NCI-H2196 (cell line): ENCODE results near the gene PLA2G7.
"Not testable (repeated sequence)": the region's sequence is repeated elsewhere in the genome, so short reads cannot be mapped to it uniquely, and the experiment has no call there.

ENCODE experiments used
- DNase-seq: peaks from one replicate; lab custom pipeline; 2025; ENCODE audit not compliant: unreplicated experiment; lab: John Stamatoyannopoulos, UW

PLA2G7 gene

GRCh38 chr6:46748940-46749503 lies 13.8 kb upstream of the PLA2G7 start:
- no peak for DNase-seq

GRCh38 chr6:46746696-46747095 lies 11.5 kb upstream of the PLA2G7 start, which contains the start of gene ANKRD66:
TSS of gene ANKRD66 (plus strand) at chr6:46746933. CDS start at chr6:46751949, 5,016 bp downstream.
- DNase-seq: no peak

GRCh38 chr6:46745973-46746372 lies 10.8 kb upstream of the PLA2G7 start:
- DNase-seq: no peak

GRCh38 chr6:46744159-46744725 lies 9.1 kb upstream of the PLA2G7 start:
- not testable (repeated sequence) for DNase-seq

DNA sequence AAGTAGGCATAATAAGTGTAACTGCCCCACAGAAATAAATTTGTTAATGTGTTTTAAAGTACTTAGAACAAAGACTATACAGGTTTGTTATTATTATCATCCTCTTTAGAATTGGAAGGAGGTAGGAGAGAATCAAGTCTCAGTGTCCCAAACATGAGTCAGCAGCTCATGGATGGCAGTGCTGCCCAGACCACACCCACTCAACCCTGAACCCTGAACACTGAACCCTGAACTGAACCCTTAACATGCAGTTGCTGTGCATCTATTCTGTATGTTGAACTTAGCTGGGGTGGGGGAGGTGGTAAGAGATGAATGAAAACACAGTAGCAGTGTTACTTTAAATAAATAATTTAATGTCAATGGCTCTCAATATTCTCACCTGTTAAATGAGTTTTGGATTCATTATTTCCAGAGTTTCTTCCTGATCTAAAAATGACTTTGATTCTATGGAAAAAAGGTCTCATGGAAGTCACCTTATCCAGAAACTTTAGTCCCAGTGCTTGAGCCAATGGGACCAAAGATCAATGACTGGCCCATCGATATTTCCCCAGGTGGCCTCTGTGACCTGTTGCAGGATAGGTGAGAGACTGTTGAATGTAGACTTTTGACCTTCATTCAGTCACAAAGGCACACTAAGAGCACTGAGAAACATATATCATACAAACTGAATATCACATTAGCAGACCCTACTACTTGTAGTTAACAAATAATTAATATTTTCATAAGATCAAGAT lies 8.4 kb upstream of the PLA2G7 start:
- DNase-seq: no peak

- no peak for DNase-seq
Measured at GRCh38 chr6:46741910-46742309, 6.7 kb upstream of the PLA2G7 start.

- no peak for DNase-seq
Measured at GRCh38 chr6:46741482-46741881, 6.3 kb upstream of the PLA2G7 start.

GRCh38 chr6:46736906-46737305 lies 1.7 kb upstream of the PLA2G7 start:
- DNase-seq: no peak

DNA sequence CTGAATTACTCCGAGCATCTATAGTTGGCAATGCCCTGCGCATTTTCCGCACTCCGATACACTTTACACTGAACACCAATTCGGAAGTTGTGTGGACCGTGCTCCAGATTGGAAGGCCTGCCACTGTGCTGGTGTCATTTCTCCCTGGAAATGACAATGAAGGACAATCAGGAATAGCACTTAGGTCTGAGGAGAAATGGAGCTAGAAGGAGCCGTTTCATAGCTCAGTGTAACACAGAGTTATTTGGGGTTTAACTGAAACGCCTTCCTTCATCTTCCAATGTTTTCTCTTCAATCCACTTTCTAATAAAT lies 501 bp upstream of the PLA2G7 start:
- no peak for DNase-seq

DNA sequence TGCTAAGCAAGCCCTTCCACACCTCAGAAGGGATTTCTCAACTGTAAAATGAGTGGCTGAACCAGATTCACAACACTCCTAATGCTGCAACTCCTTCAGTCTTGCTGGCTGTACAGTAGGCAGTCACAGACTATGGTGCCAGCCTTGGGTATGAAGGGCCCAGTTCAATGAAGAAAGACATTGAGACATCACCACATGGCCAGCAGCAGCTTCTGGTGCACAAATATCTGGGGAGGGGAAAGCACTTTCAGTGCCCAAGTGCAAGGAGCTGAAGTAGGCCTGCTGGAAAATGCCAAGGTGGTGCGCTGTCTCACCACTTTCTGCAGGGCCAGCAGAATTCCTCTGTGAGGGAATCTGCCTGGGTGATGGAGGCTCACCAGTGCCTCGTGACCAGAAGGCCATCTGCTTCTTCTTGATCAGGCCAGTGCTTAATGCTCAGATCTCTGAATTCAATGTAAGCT lies 1.8 kb downstream of the PLA2G7 start:
- DNase-seq: no peak

DNA sequence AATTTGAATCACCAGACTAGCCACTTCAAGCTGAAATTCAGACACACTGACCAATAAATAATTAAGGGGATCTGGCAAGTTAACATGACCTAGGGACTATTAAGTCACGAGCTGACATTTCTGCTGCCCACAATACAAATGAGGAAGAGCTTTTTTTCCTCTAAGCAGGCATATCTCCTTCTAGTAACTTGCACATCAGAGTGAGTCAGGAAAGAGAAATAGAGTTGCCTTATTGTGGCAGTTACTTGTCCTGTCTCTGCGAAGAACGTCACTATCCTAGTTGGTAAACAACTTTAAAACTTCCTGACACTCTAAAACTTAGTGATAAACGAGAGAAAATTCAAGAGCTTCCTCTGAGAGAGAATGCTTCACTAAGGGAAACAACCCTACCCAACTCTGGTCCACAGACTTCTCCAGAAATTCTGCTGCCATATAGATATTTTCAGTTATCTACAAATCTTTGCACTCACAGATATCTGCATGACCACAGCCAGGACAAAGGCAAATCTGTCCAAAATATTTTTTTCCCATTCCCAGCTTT lies 4.2 kb downstream of the PLA2G7 start:
- no peak for DNase-seq

GRCh38 chr6:46729787-46730326 lies 5.3 kb downstream of the PLA2G7 start:
- no peak for DNase-seq

- no peak for DNase-seq
Measured at GRCh38 chr6:46720401-46720800, 14.8 kb downstream of the PLA2G7 start.

- DNase-seq: no peak
Measured at GRCh38 chr6:46719099-46719498, 16.1 kb downstream of the PLA2G7 start.

GRCh38 chr6:46715141-46715540 lies 20.0 kb downstream of the PLA2G7 start:
- no peak for DNase-seq

GRCh38 chr6:46711491-46711890 lies 23.7 kb downstream of the PLA2G7 start:
- no peak for DNase-seq

- no peak for DNase-seq
Measured at GRCh38 chr6:46706464-46706863, 28.7 kb downstream of the PLA2G7 start.

- no peak for DNase-seq
Measured at GRCh38 chr6:46704562-46704961, 30.6 kb downstream of the PLA2G7 start.

DNA sequence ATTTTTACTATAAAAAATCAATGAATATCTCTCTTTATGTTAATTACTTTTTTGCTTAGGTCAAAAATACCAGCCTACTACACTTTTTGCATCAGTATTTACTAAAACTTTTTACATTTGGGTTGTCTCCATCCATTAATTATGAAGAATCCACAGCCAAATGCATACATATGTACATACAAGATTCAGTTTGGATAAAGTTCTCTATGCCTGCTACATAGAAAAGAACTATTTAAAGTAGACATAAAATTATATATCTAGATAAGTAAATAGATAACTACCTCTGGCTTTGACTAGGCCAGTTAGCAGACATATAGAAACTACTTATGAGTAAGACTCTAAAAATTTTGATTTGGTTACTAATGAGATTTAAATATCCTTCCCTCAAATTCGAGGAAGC lies 35.2 kb downstream of the PLA2G7 start:
- no peak for DNase-seq

GRCh38 chr6:46690911-46691451 lies 44.2 kb downstream of the PLA2G7 start:
- no peak for DNase-seq

GRCh38 chr6:46690141-46690755 lies 44.9 kb downstream of the PLA2G7 start:
- DNase-seq: no peak
